GM21717 (cell line): ENCODE data around the gene AGBL1.

Source experiments
- ATAC-seq: cut with Tn5 transposase; IDR thresholded peaks from one replicate; pipeline ENCODE4 v1.9.1; 2021; ENCODE audit warnings: mild to moderate bottlenecking, moderate library complexity; ENCODE audit not compliant: unreplicated experiment

AGBL1 gene

DNA sequence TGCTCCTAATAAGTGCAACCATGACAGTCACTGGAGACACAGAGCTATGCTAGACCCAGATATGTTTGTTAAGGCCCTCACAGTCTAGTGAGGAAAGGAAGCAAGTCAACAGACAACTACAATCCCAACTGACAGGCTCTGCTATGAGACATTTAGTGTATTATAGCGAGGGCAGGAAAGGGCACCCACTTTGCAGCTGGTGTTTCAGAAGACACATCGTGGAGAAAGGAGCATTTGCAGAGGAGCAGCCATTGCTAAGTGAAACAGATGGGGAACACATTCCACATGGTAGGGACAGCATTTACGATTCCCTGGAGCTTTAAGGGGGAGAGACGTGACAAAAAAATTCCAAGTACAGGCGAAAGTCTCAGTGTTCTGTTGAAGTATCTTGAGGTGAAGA, 685.6 kb downstream of the AGBL1 start:
- ATAC-seq = no peak

DNA sequence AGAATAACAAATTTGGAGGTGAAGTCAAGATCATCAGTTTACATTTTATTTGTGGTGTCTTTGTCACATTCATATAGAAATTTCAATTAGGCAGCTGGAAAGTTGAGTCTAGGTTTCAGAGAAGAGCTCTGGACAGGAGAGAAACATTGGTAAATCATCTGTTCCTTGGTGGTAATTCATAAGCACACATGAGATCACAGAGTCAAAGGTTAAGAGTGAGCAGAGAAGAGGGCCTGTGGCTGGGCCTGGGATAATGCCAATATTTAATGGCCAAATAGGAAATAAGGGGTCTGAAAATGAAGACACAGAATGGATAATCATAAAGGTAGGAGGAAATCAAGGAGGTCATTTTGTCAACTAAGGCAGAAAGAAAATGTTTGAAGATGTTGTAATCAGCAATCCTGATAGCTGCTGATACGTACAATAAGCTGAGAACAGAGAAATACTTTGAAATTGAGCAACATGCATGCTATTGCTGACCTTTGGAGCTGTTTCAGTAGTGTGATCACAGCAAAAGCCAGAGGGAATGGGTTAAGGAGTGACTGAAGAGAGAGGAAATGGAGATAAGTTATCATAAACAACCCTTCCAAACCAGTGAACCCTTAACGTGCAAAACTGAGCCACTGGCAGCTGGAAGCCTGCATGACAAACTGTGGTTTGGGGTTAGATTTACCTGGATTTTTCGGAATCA, 692.8 kb downstream of the AGBL1 start:
- ATAC-seq = no peak

DNA sequence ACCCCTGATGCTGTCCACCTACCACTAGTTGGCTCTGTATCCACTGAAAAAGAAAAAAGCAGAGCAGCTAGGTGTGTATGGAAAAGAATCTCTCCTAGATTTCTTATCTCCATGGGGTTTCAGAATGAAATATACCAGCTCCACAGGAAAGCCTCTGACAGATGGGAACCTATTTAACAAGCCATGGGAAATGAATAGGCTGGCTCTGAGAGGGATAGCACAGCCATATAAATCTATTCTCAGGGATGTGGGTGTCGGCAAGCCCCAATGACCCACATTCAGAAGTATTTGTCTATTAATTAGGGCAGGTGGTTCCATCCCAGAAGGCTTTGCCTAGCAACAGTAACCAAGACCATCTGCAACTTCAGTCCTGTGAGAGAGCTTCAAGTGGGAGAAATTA, 694.1 kb downstream of the AGBL1 start:
- ATAC-seq = no peak

DNA sequence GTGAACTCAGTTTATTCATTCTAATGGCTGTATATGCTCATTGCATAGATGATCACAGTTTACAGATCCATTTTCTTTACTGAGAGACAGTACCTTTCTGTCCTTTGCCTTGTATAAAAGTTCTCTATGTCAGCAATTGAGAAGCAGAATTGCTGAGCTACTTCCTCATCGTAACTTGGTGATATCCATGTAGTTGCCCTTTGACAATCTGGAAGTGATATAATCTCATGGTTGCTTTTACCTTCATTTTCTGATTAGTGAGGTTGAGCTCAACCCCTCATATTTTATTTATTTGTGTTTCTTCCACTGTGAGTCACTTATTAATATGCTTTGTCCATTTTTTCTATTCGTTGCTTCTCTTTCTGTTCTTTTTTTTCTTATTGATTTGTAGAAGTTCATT, 696.5 kb downstream of the AGBL1 start:
- ATAC-seq = no peak

DNA sequence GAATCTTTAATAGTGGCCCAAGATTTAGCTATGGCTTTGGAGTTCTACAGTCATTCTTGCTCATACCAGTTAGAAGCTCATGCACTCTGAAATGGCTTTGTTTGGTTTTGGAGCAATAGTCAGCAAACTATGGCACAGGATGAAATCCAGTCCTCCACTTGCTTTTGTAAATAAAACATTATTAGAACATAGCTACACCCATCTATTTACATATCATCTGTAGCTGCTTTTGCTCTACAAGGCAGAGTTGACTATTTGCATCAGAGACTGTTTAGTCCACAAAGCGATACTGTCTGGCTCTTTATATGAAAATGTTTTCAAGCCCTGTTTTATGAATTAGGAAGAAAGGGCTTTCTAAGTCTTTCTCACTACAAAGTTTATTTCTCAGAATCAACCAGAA, 716.9 kb downstream of the AGBL1 start:
- no peak for ATAC-seq

DNA sequence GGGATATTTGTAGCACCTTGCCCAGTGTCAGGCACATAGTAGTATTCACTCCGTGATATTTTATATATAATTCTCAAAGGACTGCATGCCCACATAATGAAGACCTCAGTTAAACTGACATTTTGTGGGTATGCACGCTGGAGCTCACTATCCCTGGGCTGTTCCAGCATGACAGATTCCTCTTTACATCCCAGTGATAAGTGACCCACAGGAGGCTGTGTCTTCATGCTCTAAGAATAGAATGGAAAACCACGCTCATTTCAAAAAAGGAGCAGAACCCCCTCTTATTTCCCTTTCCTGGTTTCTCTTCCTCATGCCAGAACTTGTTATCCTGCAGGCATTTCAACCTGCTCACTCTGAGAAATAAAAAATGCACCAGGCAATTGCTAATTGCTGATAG, 717.5 kb downstream of the AGBL1 start:
- ATAC-seq = no peak

DNA sequence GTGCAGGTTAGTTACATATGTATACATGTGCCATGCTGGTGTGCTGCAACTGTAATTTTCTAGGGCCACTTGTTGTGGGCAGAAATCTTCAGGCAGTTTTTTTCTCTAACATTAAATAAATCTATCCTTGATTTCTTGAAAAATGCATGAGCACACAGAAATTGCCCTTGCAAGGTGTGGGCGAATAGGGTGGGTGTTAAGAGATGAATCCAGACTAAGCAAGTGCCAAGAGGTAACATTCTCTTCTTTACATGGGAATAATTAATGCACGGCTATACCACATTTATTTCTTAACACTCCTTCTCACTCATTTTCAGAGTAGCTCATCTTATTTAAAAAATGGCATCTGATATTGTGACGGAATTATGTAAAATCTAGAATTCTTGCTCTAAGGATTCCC, 719.6 kb downstream of the AGBL1 start:
- ATAC-seq = no peak

DNA sequence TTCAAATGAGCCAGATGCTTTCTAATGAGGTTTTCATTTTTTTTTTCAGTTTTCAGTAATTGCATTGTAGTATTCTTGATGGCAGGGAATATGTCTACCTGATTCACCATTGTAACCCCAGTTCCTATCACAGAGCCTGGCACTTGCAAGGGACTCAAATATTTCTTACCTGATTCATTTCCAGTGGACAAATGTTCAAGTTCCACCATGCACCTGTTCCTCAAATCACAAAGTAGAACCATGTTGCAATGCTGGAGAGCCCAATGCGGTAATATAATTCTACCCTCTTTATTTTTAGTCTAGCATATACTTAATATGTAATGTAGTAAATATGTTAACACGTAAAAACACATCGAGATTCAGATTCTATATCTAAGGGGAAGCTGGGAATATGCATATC, 722.6 kb downstream of the AGBL1 start:
- no peak for ATAC-seq

DNA sequence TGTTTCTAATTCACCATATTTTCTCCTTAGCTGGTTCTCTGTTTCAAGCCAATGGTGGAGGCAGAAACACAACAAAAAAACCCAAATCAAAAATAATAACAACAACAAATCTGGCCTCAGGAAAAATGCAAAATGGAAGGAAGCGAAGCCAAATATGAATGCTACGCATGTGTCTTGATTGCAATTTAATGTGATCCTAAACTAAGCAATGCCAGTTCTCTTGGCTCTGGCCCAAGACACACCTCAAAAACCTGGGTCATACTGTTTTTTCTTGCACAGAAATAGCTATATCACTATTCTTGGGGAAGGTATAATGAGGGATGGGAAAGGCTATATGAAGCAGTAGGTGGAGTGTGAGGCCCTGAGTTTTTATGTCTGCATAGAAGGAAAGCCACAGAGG, 724.7 kb downstream of the AGBL1 start:
- no peak for ATAC-seq

DNA sequence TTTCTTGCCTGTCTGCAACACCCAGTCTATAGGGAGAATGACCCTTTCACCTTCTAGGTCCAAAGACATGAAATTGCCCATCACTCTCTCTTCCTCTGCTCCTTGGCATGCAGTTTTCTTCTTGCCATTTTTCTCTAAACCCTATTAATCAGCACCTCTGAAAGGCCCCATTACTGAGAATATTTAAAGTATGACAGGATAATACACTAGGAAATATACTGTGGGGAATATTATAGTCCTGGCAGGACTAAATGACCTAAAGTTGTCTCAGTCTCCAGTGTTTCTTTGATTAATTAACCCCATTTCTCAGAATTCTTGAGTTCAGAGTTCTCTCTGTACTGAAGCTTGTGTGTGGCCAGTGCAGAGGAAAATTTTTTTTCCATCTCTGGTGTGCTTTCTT, 730.7 kb downstream of the AGBL1 start:
- no peak for ATAC-seq

DNA sequence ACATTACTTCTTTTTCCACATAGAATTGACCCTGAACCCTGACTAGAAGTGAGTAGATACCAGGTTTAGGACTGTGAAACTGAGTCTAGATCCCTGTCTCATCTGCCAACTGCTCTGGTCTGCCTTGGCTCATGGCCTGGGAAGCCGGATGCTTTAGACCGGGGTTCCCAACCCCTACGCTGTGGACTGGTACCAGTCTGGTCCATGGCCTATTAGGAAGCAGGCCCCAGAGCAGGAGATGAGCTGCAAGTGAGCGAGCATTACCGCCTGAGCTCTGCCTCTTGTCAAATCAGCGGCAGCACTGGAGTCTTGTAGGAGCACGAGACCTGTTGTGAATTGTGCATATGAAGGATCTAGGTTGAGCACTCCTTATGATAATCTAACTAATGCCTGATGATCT, 734.2 kb downstream of the AGBL1 start:
- no peak for ATAC-seq

DNA sequence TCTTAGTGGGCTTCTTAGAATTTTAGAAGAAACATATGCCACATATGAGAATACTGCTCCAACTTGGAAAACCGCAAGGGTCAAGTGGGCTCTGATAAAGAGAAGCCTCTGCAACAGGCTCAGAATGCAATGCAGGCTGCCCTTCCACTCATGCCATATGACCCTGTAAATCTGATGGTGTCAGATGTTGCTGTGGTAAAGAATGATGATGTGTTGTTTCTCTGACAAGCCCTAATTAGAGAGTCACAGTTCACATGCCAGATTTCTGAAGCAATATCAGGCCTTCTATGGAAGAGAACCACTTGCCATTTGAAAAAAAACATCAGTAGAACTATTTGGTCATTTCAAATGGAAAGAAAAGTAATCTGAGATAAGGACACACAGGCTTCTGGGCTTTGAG, 749.6 kb downstream of the AGBL1 start:
- ATAC-seq = no peak

DNA sequence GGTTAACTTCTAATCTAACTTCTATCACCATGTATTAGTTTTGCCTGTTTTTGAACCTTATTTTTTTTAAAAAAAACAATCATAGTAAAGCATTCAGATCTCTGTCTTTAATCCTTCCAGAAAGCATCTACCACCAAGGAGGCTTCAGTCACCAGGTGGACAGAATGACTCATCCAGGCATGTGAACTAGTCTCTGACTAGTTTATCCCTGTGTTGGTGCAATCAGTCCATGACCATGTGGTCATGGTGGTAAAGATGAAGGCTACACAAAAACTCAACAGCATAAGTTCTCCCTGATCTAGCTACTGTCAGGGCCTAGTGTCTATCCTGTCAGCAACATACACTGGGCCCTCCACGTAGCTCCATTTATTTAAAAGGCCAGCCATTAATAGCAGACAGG, 750.6 kb downstream of the AGBL1 start:
- ATAC-seq = no peak

DNA sequence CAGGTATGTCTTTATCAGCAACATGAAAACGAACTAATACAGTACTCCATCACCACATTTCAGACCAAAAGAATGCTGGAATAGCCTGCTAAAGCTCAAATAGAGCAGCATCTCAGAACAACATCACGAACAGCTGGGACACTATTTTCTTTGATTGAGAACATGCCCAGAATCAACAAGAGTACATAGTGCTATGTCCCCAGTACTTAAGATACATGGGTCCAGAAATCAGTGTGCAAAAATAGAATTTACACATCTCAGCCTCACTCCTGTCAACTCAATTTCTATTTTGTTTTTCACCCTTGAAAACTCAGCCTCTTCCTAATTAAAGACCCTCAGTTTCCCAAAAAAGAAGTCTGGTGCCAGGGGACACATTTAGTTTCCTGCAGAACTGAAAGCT, 753.9 kb downstream of the AGBL1 start:
- ATAC-seq = no peak

DNA sequence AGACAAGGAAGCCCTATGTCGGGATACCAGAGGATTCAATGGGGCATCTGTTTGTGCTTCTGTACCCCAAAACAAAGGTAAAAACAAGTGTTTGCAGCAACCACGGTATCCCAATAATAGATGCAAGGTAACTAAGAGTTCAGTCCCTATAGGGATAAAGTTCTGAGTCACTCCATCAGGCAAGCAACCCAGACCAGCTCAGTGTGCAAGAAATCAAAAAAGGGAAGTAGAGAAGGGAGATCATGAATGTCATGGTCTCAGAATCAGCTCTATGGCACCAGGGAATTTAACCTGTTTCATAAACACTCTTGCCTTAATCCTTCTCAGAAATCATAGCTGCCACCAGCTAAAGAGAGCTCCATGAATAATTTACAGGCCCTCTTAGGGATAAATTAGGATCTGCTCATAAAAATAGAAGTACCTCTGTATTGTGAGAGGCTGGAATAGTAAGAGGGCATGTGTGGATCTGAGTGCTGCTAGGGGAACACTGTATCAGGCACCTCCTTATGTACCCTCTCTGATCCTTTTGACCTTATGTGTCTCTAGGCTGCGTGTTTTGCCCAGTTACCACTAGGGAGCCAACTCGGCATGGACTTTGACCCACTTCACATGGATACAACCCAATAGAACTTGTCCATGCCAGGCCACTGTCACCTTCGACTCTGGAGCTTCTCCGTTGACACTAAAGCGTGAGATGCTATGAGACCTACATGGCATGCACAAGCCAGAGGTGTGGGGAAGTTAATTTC, 754.6 kb downstream of the AGBL1 start:
- ATAC-seq = no peak

DNA sequence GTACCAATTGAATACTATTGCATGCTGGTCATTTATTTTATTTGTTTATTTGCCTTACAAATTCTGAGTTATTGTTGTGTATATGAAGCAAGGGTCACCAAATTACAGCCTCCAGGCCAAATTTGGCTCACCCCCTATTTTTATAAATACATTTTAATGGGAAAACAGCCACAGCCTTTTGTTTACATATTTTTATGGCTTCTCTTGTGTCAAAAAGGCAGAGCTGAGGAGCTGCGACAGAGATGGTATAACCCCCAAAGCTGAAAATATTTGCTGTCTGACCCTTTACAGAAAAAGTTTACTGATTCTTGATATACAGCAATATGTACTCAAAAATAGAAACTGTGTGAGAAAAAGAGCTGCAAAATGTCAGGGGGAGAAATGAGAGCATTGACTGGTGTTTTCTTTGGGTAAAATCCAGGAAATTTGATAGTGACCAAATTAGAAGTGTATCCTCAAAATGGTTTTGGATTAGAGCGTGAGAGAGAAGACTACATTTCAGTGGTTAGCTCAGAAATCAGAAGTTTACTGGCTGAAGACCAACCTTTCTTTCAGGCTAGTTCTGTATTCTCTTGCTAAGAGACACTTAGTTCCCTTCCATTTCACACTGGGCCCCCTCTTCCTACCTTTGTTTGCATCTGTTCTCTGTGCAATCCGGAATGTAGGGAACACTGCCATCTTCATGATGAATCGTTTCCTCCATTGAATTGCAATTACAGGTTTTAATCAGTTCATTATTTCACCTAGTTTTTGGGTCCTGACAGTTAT, 757.8 kb downstream of the AGBL1 start:
- no peak for ATAC-seq

DNA sequence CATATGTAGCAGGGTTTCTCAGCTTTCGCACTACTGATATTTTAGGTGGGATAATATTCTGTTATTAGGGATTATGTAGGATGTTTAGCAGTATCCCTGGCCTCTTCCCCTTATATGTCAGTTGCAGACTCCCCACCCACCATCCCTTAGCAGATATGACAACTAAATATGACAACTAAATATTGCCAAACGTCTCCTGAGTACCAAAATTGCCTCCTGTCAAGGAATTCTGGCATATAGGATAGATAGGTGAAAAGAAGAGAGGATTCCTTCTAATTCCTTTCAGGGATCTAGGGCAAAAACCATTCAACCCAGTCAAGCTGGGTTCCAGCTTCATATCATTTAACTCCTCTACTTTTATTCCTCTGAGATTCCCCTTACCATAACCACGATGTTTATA, 759.8 kb downstream of the AGBL1 start:
- ATAC-seq = no peak

DNA sequence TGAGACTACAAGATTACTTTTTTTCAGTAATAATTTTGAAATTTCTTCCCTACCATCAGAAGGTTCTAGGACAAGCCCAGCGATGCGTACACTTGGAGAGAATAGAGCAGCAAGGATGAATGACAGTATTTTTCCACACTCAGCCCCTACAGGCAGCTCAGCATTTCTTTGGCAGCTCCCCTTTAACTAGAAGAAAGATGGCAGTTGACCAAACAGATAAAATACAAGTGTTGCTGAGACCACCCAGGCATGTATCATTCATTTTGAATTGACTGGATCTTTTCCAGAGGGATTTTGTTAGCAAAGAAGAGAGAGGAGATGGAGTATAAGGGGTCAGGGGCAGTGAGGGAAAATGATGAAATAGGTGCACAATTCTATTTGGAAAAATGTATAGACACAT, 761.3 kb downstream of the AGBL1 start:
- no peak for ATAC-seq

DNA sequence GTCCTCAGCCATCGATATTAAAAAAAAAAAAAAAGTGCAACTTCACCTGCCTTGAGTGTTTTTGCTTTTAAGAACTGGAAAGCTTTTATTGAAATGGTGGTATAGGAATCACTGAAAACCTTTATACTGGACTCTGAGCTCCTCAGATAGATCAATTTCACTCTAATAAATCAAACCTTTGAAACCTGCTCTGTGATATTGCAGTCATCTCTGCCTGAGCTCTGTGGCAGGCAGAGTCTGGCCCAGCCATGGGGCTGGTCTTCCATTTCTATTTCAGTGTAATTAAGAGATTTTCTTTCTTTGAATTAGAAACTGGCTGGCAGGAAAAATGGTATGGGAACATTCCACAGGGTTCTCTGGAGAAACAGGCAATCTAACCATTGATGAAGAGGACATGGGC, 762.5 kb downstream of the AGBL1 start:
- ATAC-seq = no peak

DNA sequence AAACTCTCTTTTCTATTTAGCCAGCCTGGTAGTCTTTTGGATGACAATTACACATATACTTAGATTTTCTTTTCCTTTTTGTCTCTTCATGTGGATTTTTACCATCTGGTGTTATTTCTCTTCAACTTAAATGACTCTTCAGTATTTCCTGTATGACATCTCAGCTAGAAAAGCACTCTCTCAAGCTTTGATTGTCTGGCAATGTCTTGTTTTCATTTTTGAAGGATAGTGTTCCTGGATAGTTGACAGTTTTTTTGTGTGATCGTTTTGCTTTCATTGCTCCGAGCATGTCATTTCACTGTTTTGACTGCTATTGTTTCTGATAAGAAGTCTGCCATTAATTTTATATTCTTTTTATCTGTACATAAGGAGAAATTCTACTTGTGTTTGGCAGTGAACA, 766.4 kb downstream of the AGBL1 start:
- no peak for ATAC-seq

DNA sequence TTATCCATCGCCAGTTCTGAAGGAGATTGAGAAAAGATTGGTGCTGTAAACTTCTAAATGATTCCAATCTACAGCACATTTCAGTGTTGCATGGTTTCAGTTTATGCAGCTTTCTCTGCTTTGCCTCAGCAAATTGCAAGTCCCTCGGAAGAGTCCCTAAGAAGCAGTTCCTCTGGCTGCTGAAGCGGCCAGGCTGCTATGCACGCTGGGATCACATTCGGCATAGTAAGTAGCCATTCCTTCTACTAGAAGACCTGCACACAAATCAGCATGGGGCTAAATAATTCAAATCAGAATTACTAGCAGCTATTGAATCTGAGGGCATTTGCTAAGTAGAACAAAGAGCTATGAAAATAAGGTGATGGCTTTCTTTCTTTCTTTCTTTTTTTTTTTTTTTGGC, 769.5 kb downstream of the AGBL1 start:
- no peak for ATAC-seq
